Measurements from ENCODE around the gene ANKRD28. TPM values are rescaled to one million over a fixed set of nuclear protein-coding genes. Genes with fewer than 3 reads are reported as not detected.
A peak's percentile ranks its signal among the peaks of the same experiment; 100 is the strongest.

ANKRD28 gene
- total and polyA plus RNA-seq, 2 of the 4 experiments (the other 2 are of a cell fraction) = 52.6 to 211 TPM

DNA sequence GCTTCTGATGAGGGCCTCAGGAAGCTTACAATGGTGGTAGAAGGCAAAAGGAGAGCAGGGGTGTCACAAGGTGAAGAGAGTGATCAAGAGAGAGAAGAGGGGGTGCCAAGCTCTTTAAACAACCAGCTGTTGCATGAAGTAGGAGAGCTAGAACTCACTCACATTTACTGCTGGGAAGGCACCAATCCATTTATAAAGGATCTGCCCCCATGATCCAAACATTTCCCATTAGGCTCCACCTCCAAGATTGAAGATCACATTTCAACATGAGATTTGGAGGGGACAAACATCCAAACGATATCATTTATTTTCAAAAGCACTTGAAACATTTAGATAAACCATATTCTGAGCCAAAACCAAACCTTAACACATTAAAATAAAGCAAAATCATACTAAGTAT lies 26.3 kb downstream of the ANKRD28 start:
- no peak overlapping the region for H3K56ac ChIP-seq (ENCODE audit: extremely low read depth, insufficient read depth, low read length)
- H2AK9ac ChIP-seq (replicated peaks; ENCODE audit: low read depth, low read length, poor library complexity) = no peak overlapping the region
- WGBS, 2 experiments (ENCODE audit: extremely low coverage in 2 of 2, insufficient read length in 1 of 2) = no CpG with 5 or more reads among the region's 1 CpG
- no peak overlapping the region for H2AFZ ChIP-seq (replicated peaks; ENCODE audit: low read length, poor library complexity)
- H4K8ac ChIP-seq (ENCODE audit: low read depth in 2 of 2, low read length in 2 of 2) = peak overlapping the region in 1 of 2 experiments; percentile 35; a peak in 1 of 4 replicates
- H3K23ac ChIP-seq (ENCODE audit: low read depth, low read length) = peak overlapping the region; percentile 79; the same call in 1 of the 2 replicates
- no peak overlapping the region for H4K91ac ChIP-seq (ENCODE audit: insufficient read depth, low read depth, low read length)
- H4K5ac ChIP-seq (ENCODE audit: low read depth, low read length) = 0 out of 2 replicates have a peak overlapping the region, but pooled peaks have one; percentile 5
- peaks cover 11% of the 10 kb centered on the region for H3K4me1 ChIP-seq (ENCODE audit: control insufficient read depth, insufficient read depth, low read length)
- ChIA-PET CTCF (interaction anchor here (1.0 kb wide), 1 partner anchor 136 kb away, joined by 3 read pairs; no protein-coding TSS in a partner anchor), POLR2A (ENCODE audit: unreplicated experiment) (no interaction called here)
- in situ Hi-C loops (cut with MboI; ENCODE audit: low sequenced_read_pairs) = no loop called here
- H3K36me3 ChIP-seq (ENCODE audit: control insufficient read depth, insufficient read depth, low read length) = peaks cover 8% of the 10 kb centered on the region
- intact Hi-C loops (cut with micrococcal nuclease) = no loop called here
- H3K14ac ChIP-seq (replicated peaks; ENCODE audit: low read depth, low read length) = peak overlapping the region; percentile 54; the same call in 1 of the 2 replicates
- H3K4ac ChIP-seq (ENCODE audit: low read depth, low read length) = 0 out of 2 replicates have a peak overlapping the region, but pooled peaks have one; percentile 23
- no peak overlapping the region for H3K4me3 ChIP-seq (ENCODE audit: insufficient read depth, low read depth, low read length)
- no peaks in the 10 kb centered on the region for H3K9me3 ChIP-seq (ENCODE audit: control insufficient read depth, insufficient read depth, low read length)
- H2AK5ac ChIP-seq (ENCODE audit: low read depth, low read length) = no peak overlapping the region
- H3K9me1 ChIP-seq (ENCODE audit: insufficient read depth, low read length) = peaks cover 2% of the 10 kb centered on the region; the same call in 1 of the 2 replicates
- ATAC-seq (ENCODE audit: low read depth) (no peak), DNase-seq (no peak)
- no peak for TF ChIP-seq CHD1 (IDR thresholded peaks at IDR 0.05; ENCODE audit: low read depth, low read length)
- TF ChIP-seq BHLHE40 (IDR thresholded peaks at IDR 0.05; ENCODE audit: low read depth, low read length) = no peak
- no peak for TF ChIP-seq POLR2A (IDR thresholded peaks at IDR 0.05; ENCODE audit: low read depth, low read length)
- no peaks in the 10 kb centered on the region for H3K27me3 ChIP-seq (ENCODE audit: control insufficient read depth, insufficient read depth, low read length)
- BruUV-seq (replicated peaks) = no TSS peak
- no peaks in the 10 kb centered on the region for H4K20me1 ChIP-seq (ENCODE audit: insufficient read depth, low read length)
- H3K9ac ChIP-seq (ENCODE audit: low read depth, low read length) = no peak overlapping the region
- 0 out of 2 replicates have a peak overlapping the region, but pooled peaks have one; percentile 1 for H2BK120ac ChIP-seq (ENCODE audit: low read depth, low read length)
- no peak overlapping the region for H2BK20ac ChIP-seq (ENCODE audit: low read depth, low read length)
- H3K18ac ChIP-seq (ENCODE audit: low read depth, low read length) = no peak overlapping the region
- H3K79me1 ChIP-seq (ENCODE audit: low read depth in 1 of 2, low read length in 2 of 2) = peaks cover 15 to 50% of the 10 kb centered on the region in 2 experiments; a peak in 3 of 4 replicates
- H2BK15ac ChIP-seq (ENCODE audit: low read depth, low read length) = no peak overlapping the region
- H2BK5ac ChIP-seq (ENCODE audit: low read depth, low read length, poor library complexity, severe bottlenecking) = peak overlapping the region; percentile 46
- H3K27ac ChIP-seq (ENCODE audit: insufficient read depth, low read length) = peak overlapping the region; percentile 78; the same call in 1 of the 2 replicates
- dilution Hi-C loops (cut with HindIII; ENCODE audit: low sequenced_read_pairs, unreplicated experiment) = no loop called here
- H3K4me2 ChIP-seq (ENCODE audit: low read depth, low read length) = no peak overlapping the region

Data from IMR-90 (cell line).